BE2C (cell line): ENCODE data around the gene SOX5.
"Not testable (repeated sequence)": the region's sequence is repeated elsewhere in the genome, so short reads cannot be mapped to it uniquely, and the experiment has no call there.

Experiments used
- DNase-seq: peaks from one replicate; pipeline ENCODE4 v3.0.0-alpha.2; 2020
- H3K27me3 ChIP-seq: fragments of 250-450 bp; sonication (Bioruptor Pico); 2 replicates; pipeline ENCODE4 v1.5.1; 2020; ENCODE audit warnings: mild to moderate bottlenecking
- H3K36me3 ChIP-seq: fragments of 250-450 bp; sonication (Bioruptor Pico); 2 replicates; pipeline ENCODE4 v1.5.1; 2020; ENCODE audit warnings: mild to moderate bottlenecking
- H3K4me1 ChIP-seq: fragments of 250-450 bp; sonication (Bioruptor Pico); 2 replicates; pipeline ENCODE4 v1.5.1; 2020
- H3K4me3 ChIP-seq: 2 replicates; pipeline ENCODE4 v1.5.1; 2011; ENCODE audit warnings: low read depth, low read length
- H3K9me3 ChIP-seq: fragments of 250-450 bp; sonication (Bioruptor Pico); 2 replicates; pipeline ENCODE4 v1.5.1; 2020
- CTCF ChIP-seq: IDR thresholded peaks from 2 replicates; pipeline ENCODE4 v1.5.1; 2012; ENCODE audit warnings: mild to moderate bottlenecking, low read depth, low read length

The SOX5 gene

GRCh38 chr12:23726646-23727045 lies 222.8 kb downstream of the SOX5 start:
- no peak overlapping the region for H3K4me3 ChIP-seq
- TF ChIP-seq CTCF, result no peak

DNA sequence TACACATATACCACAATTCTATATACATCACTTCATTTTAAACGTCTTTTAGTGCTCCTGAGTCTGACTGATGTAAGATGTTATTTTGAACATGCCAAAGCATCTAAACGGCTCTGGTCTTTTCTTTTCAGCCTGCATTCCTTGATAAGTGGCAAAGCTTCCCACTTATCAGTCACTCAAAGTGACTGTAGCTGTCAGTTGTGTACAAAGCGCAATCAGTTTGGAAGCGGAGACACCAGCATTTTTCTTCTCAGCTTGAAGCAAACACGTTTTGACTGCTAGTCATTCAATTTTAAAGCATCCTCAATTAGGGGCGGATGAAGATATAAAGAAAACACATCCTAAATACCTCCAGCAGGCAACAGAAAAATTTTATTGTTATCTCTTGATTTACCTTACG lies 226.8 kb downstream of the SOX5 start:
- Histone ChIP-seq H3K9me3 (no peaks in the 10 kb centered on the region), H3K36me3 (no peaks in the 10 kb centered on the region)
- no peak for TF ChIP-seq CTCF

More at GRCh38 chr12:23726646-23727045, 222.8 kb downstream of the SOX5 start:
- Histone ChIP-seq H3K9me3 (no peaks in the 10 kb centered on the region), H3K27me3 (no peaks in the 10 kb centered on the region), H3K4me1 (no peaks in the 10 kb centered on the region), H3K36me3 (no peaks in the 10 kb centered on the region)
- no peak for DNase-seq

GRCh38 chr12:23721268-23721667 lies 228.2 kb downstream of the SOX5 start:
- Histone ChIP-seq H3K4me1 (no peaks in the 10 kb centered on the region), H3K9me3 (no peaks in the 10 kb centered on the region), H3K27me3 (no peaks in the 10 kb centered on the region), H3K4me3 (no peak overlapping the region), H3K36me3 (no peaks in the 10 kb centered on the region)
- TF ChIP-seq CTCF, result no peak
- DNase-seq, result no peak

More for the DNA sequence above, 226.8 kb downstream of the SOX5 start:
- Histone ChIP-seq H3K27me3 (no peaks in the 10 kb centered on the region), H3K4me3 (no peak overlapping the region), H3K4me1 (no peaks in the 10 kb centered on the region)
- DNase-seq, result no peak

DNA sequence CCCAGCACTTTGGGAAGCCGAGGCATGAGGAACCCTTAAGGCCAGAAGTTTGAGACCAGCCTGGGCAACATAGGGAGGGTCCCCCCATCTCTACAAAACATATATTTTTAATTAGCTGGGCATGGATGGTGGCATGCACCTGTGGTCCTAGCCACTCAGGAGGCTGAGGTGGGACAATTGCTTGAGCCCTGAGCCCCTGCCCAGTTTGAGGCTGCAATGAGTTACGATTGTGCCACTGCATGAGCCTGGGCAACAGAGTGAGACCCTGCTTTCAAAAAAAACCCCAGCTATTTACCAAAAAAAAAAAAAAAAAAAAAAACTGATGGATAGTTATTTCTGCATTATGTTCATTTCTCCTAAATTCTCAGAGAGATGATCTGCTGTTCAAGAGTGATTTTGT lies 230.0 kb downstream of the SOX5 start:
- Histone ChIP-seq H3K27me3 (no peaks in the 10 kb centered on the region), H3K4me3 (no peak overlapping the region), H3K9me3 (no peaks in the 10 kb centered on the region), H3K36me3 (no peaks in the 10 kb centered on the region), H3K4me1 (no peaks in the 10 kb centered on the region)
- no peak for DNase-seq
- TF ChIP-seq CTCF, result no peak

GRCh38 chr12:23710361-23710760 lies 239.1 kb downstream of the SOX5 start:
- not testable (repeated sequence) for H3K9me3 ChIP-seq, H3K36me3 ChIP-seq, H3K4me1 ChIP-seq, DNase-seq, H3K27me3 ChIP-seq, H3K4me3 ChIP-seq

DNA sequence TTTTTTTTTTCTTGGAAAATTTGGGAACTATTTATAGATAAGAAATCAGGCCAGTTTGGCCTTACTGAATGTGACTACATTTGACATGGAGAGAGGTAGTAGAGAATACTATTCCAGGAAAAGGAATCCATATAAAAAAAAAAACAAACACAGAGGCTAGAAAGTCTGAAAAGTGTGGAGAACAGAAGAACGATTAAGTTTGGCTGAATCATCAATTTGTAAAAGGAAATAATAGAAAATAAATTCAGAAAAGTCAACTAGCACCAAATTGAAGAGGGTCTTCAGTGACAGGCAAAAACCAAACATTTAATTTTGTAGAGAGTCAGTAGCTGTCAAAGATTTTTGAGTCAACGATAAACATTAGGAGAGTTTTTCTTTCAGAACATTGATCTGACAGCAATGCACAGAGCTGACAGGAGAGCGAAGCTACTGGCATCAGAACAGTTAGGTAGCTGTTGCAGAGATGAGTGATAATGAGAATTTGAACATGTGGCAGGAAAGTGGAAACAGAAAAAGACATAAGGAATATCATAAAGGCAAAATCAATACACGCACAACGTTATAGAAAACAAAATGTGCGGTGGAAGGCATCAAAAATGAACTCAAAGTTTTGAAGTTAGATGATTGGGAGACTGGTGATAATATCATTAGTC lies 241.2 kb downstream of the SOX5 start:
- H3K4me3 ChIP-seq, result no peak overlapping the region
- no peaks in the 10 kb centered on the region for H3K36me3 ChIP-seq
- DNase-seq, result no peak
- no peaks in the 10 kb centered on the region for H3K27me3 ChIP-seq
- no peak for TF ChIP-seq CTCF
- no peaks in the 10 kb centered on the region for H3K4me1 ChIP-seq
- no peaks in the 10 kb centered on the region for H3K9me3 ChIP-seq
